Neutrophil (primary cell): ENCODE results near the gene PLXNA4.

Source experiments
- H3K27ac ChIP-seq: fragments of 200-600 bp; sonication (generic); 2 replicates; pipeline ENCODE4 v1.5.1; 2016; ENCODE audit warnings: mild to moderate bottlenecking, moderate library complexity
- H3K27me3 ChIP-seq: fragments of 200-600 bp; sonication (generic); 2 replicates; pipeline ENCODE4 v1.6.0; 2016; ENCODE audit warnings: mild to moderate bottlenecking
- H3K36me3 ChIP-seq: fragments of 200-600 bp; sonication (generic); 2 replicates; pipeline ENCODE4 v1.5.1; 2017
- H3K4me1 ChIP-seq, 2 experiments: fragments of 200-600 bp in 1 of 2; sonication (generic) in 1 of 2; 1 replicate in 1 of 2; 2 replicates in 1 of 2; pipeline versions ENCODE4 v1.5.1 to v1.6.1; 2013 to 2016; ENCODE audit warnings: low read depth in 1 of 2, low read length in 1 of 2, mild to moderate bottlenecking in 1 of 2, moderate library complexity in 1 of 2; ENCODE audit not compliant: control insufficient read depth in 1 of 2, insufficient read depth in 1 of 2
- H3K4me3 ChIP-seq, 2 experiments: fragments of 200-600 bp in 1 of 2; sonication (generic) in 1 of 2; 1 replicate in 1 of 2; 2 replicates in 1 of 2; pipeline ENCODE4 v1.5.1; 2013 to 2016; ENCODE audit warnings: low read depth in 1 of 2, low read length in 1 of 2, mild to moderate bottlenecking in 1 of 2, moderate library complexity in 1 of 2
- H3K9me3 ChIP-seq: fragments of 200-600 bp; sonication (generic); 2 replicates; pipeline ENCODE4 v1.5.1; 2016
- CTCF ChIP-seq: fragments of 200-600 bp; sonication (generic); IDR thresholded peaks from 2 replicates; pipeline ENCODE4 v1.5.1; 2016; ENCODE audit warnings: antibody characterized with exemption

PLXNA4 gene

GRCh38 chr7:132500727-132501440 lies 75.4 kb downstream of the PLXNA4 start:
- no peaks in the 10 kb centered on the region for H3K36me3 ChIP-seq
- H3K9me3 ChIP-seq: no peaks in the 10 kb centered on the region
- H3K27me3 ChIP-seq: no peaks in the 10 kb centered on the region
- H3K27ac ChIP-seq: no peak overlapping the region
- H3K4me3 ChIP-seq: no peak overlapping the region
- TF ChIP-seq CTCF: no peak
- H3K4me1 ChIP-seq: no peaks in the 10 kb centered on the region

- no peaks in the 10 kb centered on the region for H3K9me3 ChIP-seq
- H3K4me3 ChIP-seq: no peak overlapping the region
- H3K27ac ChIP-seq: no peak overlapping the region
- no peak for TF ChIP-seq CTCF
- no peaks in the 10 kb centered on the region for H3K27me3 ChIP-seq
- H3K36me3 ChIP-seq: no peaks in the 10 kb centered on the region
- no peaks in the 10 kb centered on the region for H3K4me1 ChIP-seq
Measured at GRCh38 chr7:132499487-132499886, 76.8 kb downstream of the PLXNA4 start.

- no peak for TF ChIP-seq CTCF
- Histone ChIP-seq H3K4me3 (no peak overlapping the region), H3K4me1 (no peaks in the 10 kb centered on the region), H3K27ac (no peak overlapping the region), H3K27me3 (no peaks in the 10 kb centered on the region), H3K9me3 (no peaks in the 10 kb centered on the region), H3K36me3 (no peaks in the 10 kb centered on the region)
Measured at GRCh38 chr7:132499065-132499464, 77.2 kb downstream of the PLXNA4 start.

- TF ChIP-seq CTCF: no peak
- Histone ChIP-seq H3K4me3 (no peak overlapping the region), H3K36me3 (no peaks in the 10 kb centered on the region), H3K27ac (no peak overlapping the region), H3K9me3 (no peaks in the 10 kb centered on the region), H3K4me1 (no peaks in the 10 kb centered on the region), H3K27me3 (no peaks in the 10 kb centered on the region)
Measured at GRCh38 chr7:132498319-132498718, 78.0 kb downstream of the PLXNA4 start.

GRCh38 chr7:132497098-132497497 lies 79.2 kb downstream of the PLXNA4 start:
- no peak overlapping the region for H3K4me3 ChIP-seq
- H3K27ac ChIP-seq: no peak overlapping the region
- no peak for TF ChIP-seq CTCF
- H3K36me3 ChIP-seq: no peaks in the 10 kb centered on the region
- H3K9me3 ChIP-seq: no peaks in the 10 kb centered on the region
- H3K4me1 ChIP-seq: no peaks in the 10 kb centered on the region
- H3K27me3 ChIP-seq: no peaks in the 10 kb centered on the region
